ENCODE data around the gene HAUS7. TPM values are rescaled to one million over a fixed set of nuclear protein-coding genes. Genes with fewer than 3 reads are reported as not detected.

Gene HAUS7
- polyA plus RNA-seq, 2 of the 4 experiments (the other 2 are of a cell fraction): 39.1 to 53.6 TPM

DNA sequence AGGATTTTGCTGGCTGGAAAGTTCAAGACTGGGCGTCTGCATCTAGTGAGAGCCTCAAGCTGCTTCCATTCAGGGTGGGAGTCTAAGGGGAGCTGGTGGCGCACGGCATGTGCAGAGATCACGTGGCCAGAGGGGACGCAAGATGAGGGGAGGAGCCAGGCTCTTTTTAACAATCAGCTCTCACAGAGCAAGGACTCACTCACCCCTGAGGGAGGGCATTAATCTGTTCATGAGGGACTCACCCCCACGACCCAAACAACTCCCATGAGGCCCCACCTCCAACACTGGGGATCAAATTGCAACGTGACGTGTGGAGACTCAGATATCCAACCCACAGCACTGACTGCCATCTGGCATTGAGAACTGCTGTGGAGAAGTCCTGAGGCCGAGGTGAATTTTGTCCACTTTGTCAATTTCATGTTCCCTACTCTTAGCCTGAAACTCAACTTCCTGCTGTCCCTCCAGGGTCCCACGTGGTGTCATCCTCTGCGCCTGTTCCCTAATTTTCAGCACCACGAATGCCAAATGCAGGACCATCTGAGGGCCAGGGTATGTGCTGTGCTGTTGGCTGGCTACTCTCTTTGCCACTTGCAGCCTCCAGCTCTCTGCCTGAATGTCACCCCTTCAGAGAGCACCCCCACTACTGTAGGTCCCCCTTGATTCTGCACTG lies 53.5 kb downstream of the HAUS7 start (continued):
- TF ChIP-seq, protein P1, sequence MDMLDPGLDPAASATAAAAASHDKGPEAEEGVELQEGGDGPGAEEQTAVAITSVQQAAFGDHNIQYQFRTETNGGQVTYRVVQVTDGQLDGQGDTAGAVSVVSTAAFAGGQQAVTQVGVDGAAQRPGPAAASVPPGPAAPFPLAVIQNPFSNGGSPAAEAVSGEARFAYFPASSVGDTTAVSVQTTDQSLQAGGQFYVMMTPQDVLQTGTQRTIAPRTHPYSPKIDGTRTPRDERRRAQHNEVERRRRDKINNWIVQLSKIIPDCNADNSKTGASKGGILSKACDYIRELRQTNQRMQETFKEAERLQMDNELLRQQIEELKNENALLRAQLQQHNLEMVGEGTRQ (IDR thresholded peaks at IDR 0.05): no peak
- TF ChIP-seq HOXB5 (CRISPR knock-in tag; IDR thresholded peaks at IDR 0.05) (no peak), FOXS1 (CRISPR knock-in tag; IDR thresholded peaks at IDR 0.05) (no peak), FOSB (CRISPR knock-in tag; IDR thresholded peaks at IDR 0.05) (no peak), CHD2 (IDR thresholded peaks at IDR 0.05; ENCODE audit: low read length, partially characterized antibody) (no peak), SMC3 (IDR thresholded peaks at IDR 0.05) (no peak), FOSL2 (IDR thresholded peaks at IDR 0.05) (no peak), FOSL2 (CRISPR knock-in tag; IDR thresholded peaks at IDR 0.05) (no peak), TP53 (CRISPR knock-in tag; IDR thresholded peaks at IDR 0.05) (no peak), SREBF2 (IDR thresholded peaks at IDR 0.05) (no peak)
- TF ChIP-seq, protein P2, sequence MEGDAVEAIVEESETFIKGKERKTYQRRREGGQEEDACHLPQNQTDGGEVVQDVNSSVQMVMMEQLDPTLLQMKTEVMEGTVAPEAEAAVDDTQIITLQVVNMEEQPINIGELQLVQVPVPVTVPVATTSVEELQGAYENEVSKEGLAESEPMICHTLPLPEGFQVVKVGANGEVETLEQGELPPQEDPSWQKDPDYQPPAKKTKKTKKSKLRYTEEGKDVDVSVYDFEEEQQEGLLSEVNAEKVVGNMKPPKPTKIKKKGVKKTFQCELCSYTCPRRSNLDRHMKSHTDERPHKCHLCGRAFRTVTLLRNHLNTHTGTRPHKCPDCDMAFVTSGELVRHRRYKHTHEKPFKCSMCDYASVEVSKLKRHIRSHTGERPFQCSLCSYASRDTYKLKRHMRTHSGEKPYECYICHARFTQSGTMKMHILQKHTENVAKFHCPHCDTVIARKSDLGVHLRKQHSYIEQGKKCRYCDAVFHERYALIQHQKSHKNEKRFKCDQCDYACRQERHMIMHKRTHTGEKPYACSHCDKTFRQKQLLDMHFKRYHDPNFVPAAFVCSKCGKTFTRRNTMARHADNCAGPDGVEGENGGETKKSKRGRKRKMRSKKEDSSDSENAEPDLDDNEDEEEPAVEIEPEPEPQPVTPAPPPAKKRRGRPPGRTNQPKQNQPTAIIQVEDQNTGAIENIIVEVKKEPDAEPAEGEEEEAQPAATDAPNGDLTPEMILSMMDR (IDR thresholded peaks at IDR 0.05): no peak

DNA sequence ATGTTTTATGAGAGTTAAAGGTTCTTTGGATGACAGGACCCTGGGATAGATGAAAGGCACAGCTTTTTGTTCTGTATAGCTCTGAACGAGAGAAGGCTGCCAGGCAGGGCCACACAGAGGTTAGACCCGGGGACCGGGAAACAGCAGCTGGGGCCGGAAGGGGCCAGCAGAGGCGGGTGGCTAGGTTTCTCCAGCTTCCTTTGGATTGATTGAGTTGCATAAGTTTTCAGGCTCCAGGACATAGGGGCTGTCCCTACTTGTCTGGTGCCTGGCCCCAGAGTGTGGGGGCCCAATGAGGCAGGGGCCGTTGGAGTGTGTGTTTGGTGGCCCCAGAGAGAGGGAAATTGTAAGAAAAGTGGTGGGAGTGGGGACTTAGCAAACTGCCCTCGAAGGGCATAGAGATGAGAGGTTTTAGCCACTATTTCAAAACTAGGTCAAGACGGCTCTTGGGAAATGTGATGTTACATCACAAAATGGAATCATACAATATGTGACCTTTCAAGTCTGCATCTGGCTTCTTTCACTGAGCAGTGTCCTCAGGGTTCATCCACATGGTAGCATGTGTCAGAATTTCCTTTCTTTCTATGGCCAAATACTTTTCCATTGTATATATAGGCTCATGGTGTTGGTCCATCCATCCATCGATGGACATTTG lies 55.4 kb downstream of the HAUS7 start:
- ChIA-PET CTCF (interaction anchor here (1.2 to 1.7 kb wide), 2 partner anchors 24 to 383 kb away, joined by 4 to 5 read pairs; no protein-coding TSS in a partner anchor), POLR2A (no interaction called here)
- H3K27ac ChIP-seq: no peak overlapping the region
- 50% methylated on average over 9 of the region's 9 CpGs for WGBS (ENCODE audit: missing lambda C conversion rate)
- no peaks in the 10 kb centered on the region for H3K9me3 ChIP-seq
- no peak overlapping the region for H3K4me2 ChIP-seq
- TF ChIP-seq GATA3 (IDR thresholded peaks at IDR 0.05; ENCODE audit: borderline replicate concordance) (no peak), FOSL2 (IDR thresholded peaks at IDR 0.05) (no peak), FOSL2 (CRISPR knock-in tag; IDR thresholded peaks at IDR 0.05) (no peak), ZNF302 (CRISPR knock-in tag; IDR thresholded peaks at IDR 0.05) (no peak), HOXB5 (CRISPR knock-in tag; IDR thresholded peaks at IDR 0.05) (no peak), CHD4 (IDR thresholded peaks at IDR 0.05; ENCODE audit: borderline replicate concordance) (no peak), FOXS1 (CRISPR knock-in tag; IDR thresholded peaks at IDR 0.05) (no peak), CBX2 (IDR thresholded peaks at IDR 0.05; ENCODE audit: borderline replicate concordance, low read depth) (no peak), NPAS2 (CRISPR knock-in tag; IDR thresholded peaks at IDR 0.05; ENCODE audit: borderline replicate concordance) (no peak), EP300 (IDR thresholded peaks at IDR 0.05) (no peak), RCOR1 (IDR thresholded peaks at IDR 0.05; ENCODE audit: low read depth, low read length) (no peak), EHF (CRISPR knock-in tag; IDR thresholded peaks at IDR 0.05) (no peak), TP53 (CRISPR knock-in tag; IDR thresholded peaks at IDR 0.05) (no peak)
- TF ChIP-seq, protein P3, sequence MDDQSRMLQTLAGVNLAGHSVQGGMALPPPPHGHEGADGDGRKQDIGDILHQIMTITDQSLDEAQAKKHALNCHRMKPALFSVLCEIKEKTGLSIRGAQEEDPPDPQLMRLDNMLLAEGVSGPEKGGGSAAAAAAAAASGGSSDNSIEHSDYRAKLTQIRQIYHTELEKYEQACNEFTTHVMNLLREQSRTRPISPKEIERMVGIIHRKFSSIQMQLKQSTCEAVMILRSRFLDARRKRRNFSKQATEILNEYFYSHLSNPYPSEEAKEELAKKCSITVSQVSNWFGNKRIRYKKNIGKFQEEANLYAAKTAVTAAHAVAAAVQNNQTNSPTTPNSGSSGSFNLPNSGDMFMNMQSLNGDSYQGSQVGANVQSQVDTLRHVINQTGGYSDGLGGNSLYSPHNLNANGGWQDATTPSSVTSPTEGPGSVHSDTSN (IDR thresholded peaks at IDR 0.05): no peak
- TF ChIP-seq, protein P2 (IDR thresholded peaks at IDR 0.05): no peak
- FAIRE-seq (no peak), ATAC-seq (no peak), DNase-seq (ENCODE audit: low read depth in 1 of 2, low spot score in 1 of 2) (no peak)
- H3K4me3 ChIP-seq: no peak overlapping the region
- H3K4me1 ChIP-seq: no peaks in the 10 kb centered on the region

Measured in A549 (cell line).